Measurements from ENCODE around the gene ELK4.

ELK4 gene

GRCh38 chr1:205663286-205663936 lies 31.6 kb upstream of the ELK4 start:
- TF ChIP-seq, protein P1, sequence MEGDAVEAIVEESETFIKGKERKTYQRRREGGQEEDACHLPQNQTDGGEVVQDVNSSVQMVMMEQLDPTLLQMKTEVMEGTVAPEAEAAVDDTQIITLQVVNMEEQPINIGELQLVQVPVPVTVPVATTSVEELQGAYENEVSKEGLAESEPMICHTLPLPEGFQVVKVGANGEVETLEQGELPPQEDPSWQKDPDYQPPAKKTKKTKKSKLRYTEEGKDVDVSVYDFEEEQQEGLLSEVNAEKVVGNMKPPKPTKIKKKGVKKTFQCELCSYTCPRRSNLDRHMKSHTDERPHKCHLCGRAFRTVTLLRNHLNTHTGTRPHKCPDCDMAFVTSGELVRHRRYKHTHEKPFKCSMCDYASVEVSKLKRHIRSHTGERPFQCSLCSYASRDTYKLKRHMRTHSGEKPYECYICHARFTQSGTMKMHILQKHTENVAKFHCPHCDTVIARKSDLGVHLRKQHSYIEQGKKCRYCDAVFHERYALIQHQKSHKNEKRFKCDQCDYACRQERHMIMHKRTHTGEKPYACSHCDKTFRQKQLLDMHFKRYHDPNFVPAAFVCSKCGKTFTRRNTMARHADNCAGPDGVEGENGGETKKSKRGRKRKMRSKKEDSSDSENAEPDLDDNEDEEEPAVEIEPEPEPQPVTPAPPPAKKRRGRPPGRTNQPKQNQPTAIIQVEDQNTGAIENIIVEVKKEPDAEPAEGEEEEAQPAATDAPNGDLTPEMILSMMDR (IDR thresholded peaks at IDR 0.05; ENCODE audit: borderline replicate concordance, insufficient read depth, low read depth, low read length) = no peak
- H3K4me3 ChIP-seq (ENCODE audit: low read depth, low read length) = no peak overlapping the region

- TF ChIP-seq, protein P1 (IDR thresholded peaks at IDR 0.05; ENCODE audit: borderline replicate concordance, insufficient read depth, low read depth, low read length) = no peak
- no peak overlapping the region for H3K4me3 ChIP-seq (ENCODE audit: low read depth, low read length)
Measured at GRCh38 chr1:205662791-205663190, 31.0 kb upstream of the ELK4 start.

- no peak overlapping the region for H3K4me3 ChIP-seq (ENCODE audit: low read depth, low read length)
- TF ChIP-seq, protein P1 (IDR thresholded peaks at IDR 0.05; ENCODE audit: borderline replicate concordance, insufficient read depth, low read depth, low read length) = no peak
Measured at GRCh38 chr1:205662135-205662738, 30.4 kb upstream of the ELK4 start.

DNA sequence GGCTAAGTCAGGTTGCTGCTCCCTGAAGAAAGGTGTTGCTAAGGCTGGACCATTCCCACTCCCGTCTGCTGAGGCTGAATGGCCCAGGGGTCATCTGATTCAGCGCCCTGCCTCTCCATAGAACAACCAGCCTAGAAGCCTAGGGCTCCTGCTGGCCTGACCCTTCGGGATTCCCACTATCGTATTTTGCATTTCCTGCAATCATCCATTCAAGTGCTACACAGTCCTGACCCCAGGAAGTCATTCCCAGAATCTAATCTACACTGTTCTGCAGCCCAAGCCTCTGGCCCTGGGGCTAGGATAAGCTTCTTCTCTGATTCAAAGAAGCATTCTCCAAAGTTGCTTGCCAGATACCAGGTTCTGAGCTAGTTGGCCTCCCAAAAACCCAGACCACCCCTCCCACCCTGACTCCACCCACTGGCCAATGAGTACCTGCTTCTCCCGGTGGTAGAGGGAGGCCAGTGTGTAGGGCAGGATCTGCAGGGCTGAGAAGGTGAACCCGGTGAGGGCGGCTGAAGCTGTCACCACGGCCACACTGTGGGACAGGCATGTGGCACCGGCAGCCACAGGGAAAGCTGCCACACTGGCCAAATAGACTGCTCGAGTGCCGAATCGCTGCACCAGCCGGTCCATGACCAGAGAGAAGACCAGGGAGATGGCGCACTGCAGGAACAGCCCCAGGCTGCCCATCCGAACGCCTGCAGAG lies 29.8 kb upstream of the ELK4 start:
- TF ChIP-seq, protein P1 (IDR thresholded peaks at IDR 0.05; ENCODE audit: borderline replicate concordance, insufficient read depth, low read depth, low read length) = no peak

DNA sequence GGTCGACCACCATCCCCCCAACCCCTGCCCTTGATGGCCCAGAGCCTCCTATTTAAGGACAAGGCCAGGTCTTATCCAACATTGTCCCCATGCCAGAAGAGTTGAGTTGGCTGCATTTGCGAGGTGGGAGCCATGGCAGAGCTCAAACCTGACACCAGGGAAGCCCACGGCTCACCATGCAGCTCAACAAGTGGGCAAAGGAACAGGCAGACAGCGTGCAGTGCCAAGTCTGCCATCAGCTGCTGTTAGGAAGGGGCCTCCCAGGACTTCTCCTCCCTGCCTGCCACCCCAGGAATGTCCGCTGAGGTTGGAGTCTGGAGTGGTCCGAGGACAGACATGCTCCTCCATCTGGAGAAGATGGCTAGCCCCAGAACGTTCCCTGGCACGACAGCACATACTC lies 28.6 kb upstream of the ELK4 start:
- TF ChIP-seq, protein P1 (IDR thresholded peaks at IDR 0.05; ENCODE audit: borderline replicate concordance, insufficient read depth, low read depth, low read length) = no peak
- H3K4me3 ChIP-seq (ENCODE audit: low read depth, low read length) = no peak overlapping the region

More for the DNA sequence above, 29.8 kb upstream of the ELK4 start:
- H3K4me3 ChIP-seq (ENCODE audit: low read depth, low read length) = no peak overlapping the region

GRCh38 chr1:205658943-205659581 lies 27.3 kb upstream of the ELK4 start:
- H3K4me3 ChIP-seq (ENCODE audit: low read depth, low read length) = no peak overlapping the region
- TF ChIP-seq, protein P1 (IDR thresholded peaks at IDR 0.05; ENCODE audit: borderline replicate concordance, insufficient read depth, low read depth, low read length) = peak; percentile 91

All from GM12875 (cell line).